Measurements from ENCODE around the gene GALNT10. TPM values are rescaled to one million over a fixed set of nuclear protein-coding genes. Genes with fewer than 3 reads are reported as not detected.

Gene GALNT10
- total and polyA plus RNA-seq, 2 of the 8 experiments (the other 6 are each of a cell fraction or from before 2014, with no cell fraction given): 4.6 to 15.5 TPM

GRCh38 chr5:154315756-154316155, 125.2 kb downstream of the GALNT10 start:
- no peaks in the 10 kb centered on the region for H3K23me2 ChIP-seq (ENCODE audit: low read depth, low read length)
- H2BK12ac ChIP-seq (ENCODE audit: low read depth, low read length): no peak overlapping the region
- no peak overlapping the region for H4K91ac ChIP-seq (replicated peaks; ENCODE audit: insufficient read length, low read length)
- no peak overlapping the region for H2BK5ac ChIP-seq (ENCODE audit: low read depth, low read length)
- H3K18ac ChIP-seq (ENCODE audit: extremely low read depth, low read length): no peak overlapping the region
- H3K9me3 ChIP-seq (ENCODE audit: insufficient read depth in 2 of 2, low read depth in 1 of 2, low read length in 1 of 2): no peaks in the 10 kb centered on the region
- no peak overlapping the region for H2BK15ac ChIP-seq (ENCODE audit: low read length)
- H3K56ac ChIP-seq (replicated peaks; ENCODE audit: insufficient read length, low read depth, low read length): no peak overlapping the region
- H3K27me3 ChIP-seq (replicated peaks in 1 of 4; ENCODE audit: control insufficient read depth in 3 of 4, extremely low read depth in 1 of 4, insufficient read depth in 3 of 4, low read length in 3 of 4): no peaks in the 10 kb centered on the region
- CTCF ChIA-PET (ENCODE audit: partially characterized antibody): interaction anchor here (0.6 to 2.1 kb wide), 5 partner anchors 89 to 820 kb away, joined by 3 to 5 read pairs (median 3); no protein-coding TSS in a partner anchor
- no peak for DNase-seq (ENCODE audit: low read depth in 1 of 2, low spot score in 2 of 2)
- H3K4me1 ChIP-seq (replicated peaks in 1 of 4; ENCODE audit: control insufficient read depth in 3 of 4, insufficient read depth in 4 of 4, low read length in 3 of 4): no peaks in the 10 kb centered on the region
- no peak overlapping the region for H2AFZ ChIP-seq (ENCODE audit: low read length)
- no peak for FAIRE-seq
- H3K36me3 ChIP-seq (ENCODE audit: control insufficient read depth in 2 of 4, insufficient read depth in 4 of 4, low read length in 3 of 4): no peaks in the 10 kb centered on the region
- H4K8ac ChIP-seq (ENCODE audit: extremely low read depth, insufficient read depth, low read length): no peak overlapping the region
- H3K79me1 ChIP-seq (ENCODE audit: low read depth, low read length): no peaks in the 10 kb centered on the region
- H3K27ac ChIP-seq (ENCODE audit: low read depth, low read length): no peak overlapping the region
- no peak overlapping the region for H3K9ac ChIP-seq (replicated peaks in 1 of 4; ENCODE audit: extremely low read depth in 1 of 4, low read depth in 3 of 4, low read length in 3 of 4)
- no peak overlapping the region for H2BK120ac ChIP-seq (replicated peaks; ENCODE audit: low read depth, low read length)
- H3K23ac ChIP-seq (ENCODE audit: insufficient read length): no peak overlapping the region
- no peak overlapping the region for H2AK5ac ChIP-seq (ENCODE audit: low read depth, low read length)
- H3K79me2 ChIP-seq (ENCODE audit: control insufficient read depth in 1 of 2, insufficient read depth in 2 of 2, low read length in 2 of 2): no peaks in the 10 kb centered on the region
- H4K5ac ChIP-seq (ENCODE audit: insufficient read length, low read depth, low read length): no peak overlapping the region
- H4K20me1 ChIP-seq (replicated peaks in 1 of 2; ENCODE audit: control insufficient read depth in 1 of 2, insufficient read depth in 2 of 2, low read length in 2 of 2): no peaks in the 10 kb centered on the region
- H3K4me2 ChIP-seq (ENCODE audit: insufficient read depth in 1 of 2, low read depth in 2 of 2, low read length in 2 of 2): no peak overlapping the region
- no peak overlapping the region for H3K14ac ChIP-seq (ENCODE audit: insufficient read length)
- H2BK20ac ChIP-seq (ENCODE audit: low read length): no peak overlapping the region
- no peak overlapping the region for H3K4ac ChIP-seq (replicated peaks; ENCODE audit: insufficient read length, low read depth, low read length)
- POLR2A ChIA-PET (ENCODE audit: partially characterized antibody): no interaction called here
- no peak overlapping the region for H3K4me3 ChIP-seq (ENCODE audit: extremely low read depth in 1 of 4, insufficient read depth in 2 of 4, low read depth in 3 of 4, low read length in 4 of 4)
- TF ChIP-seq E2F6 (IDR thresholded peaks at IDR 0.05) (no peak), SIN3A (conservative IDR thresholded peaks at IDR 0.05 in 1 of 2, IDR thresholded peaks at IDR 0.05 in 1 of 2; ENCODE audit: low read depth in 1 of 2, low read length in 2 of 2) (no peak), TEAD4 (IDR thresholded peaks at IDR 0.05; ENCODE audit: low read depth, low read length) (no peak), RFX5 (IDR thresholded peaks at IDR 0.05; ENCODE audit: borderline replicate concordance, low read depth, low read length) (no peak), YY1 (IDR thresholded peaks at IDR 0.05; ENCODE audit: low read depth, low read length) (no peak), CTBP2 (IDR thresholded peaks at IDR 0.05; ENCODE audit: borderline replicate concordance, insufficient read depth, insufficient read length, low read length) (no peak), NRF1 (IDR thresholded peaks at IDR 0.05; ENCODE audit: low read depth, low read length) (no peak), POU5F1 (IDR thresholded peaks at IDR 0.05; ENCODE audit: low read depth, low read length) (no peak), RNF2 (IDR thresholded peaks at IDR 0.05; ENCODE audit: borderline replicate concordance, low read depth, low read length, missing control alignments, poor library complexity, severe bottlenecking) (no peak), NANOG (IDR thresholded peaks at IDR 0.05; ENCODE audit: insufficient read depth, low read depth, low read length, poor library complexity, severe bottlenecking) (no peak), SRF (IDR thresholded peaks at IDR 0.05; ENCODE audit: low read depth, low read length) (no peak), TAF7 (optimal IDR thresholded peaks at IDR 0.05; ENCODE audit: borderline replicate concordance, low read depth, low read length) (no peak), CBX8 (IDR thresholded peaks at IDR 0.05; ENCODE audit: borderline replicate concordance, low read depth, low read length) (no peak), SIX5 (IDR thresholded peaks at IDR 0.05; ENCODE audit: low read depth, low read length) (no peak)
